Measurements from ENCODE around the gene ZNF782. TPM values are rescaled to one million over a fixed set of nuclear protein-coding genes. Genes with fewer than 3 reads are reported as not detected.
A peak's percentile ranks its signal among the peaks of the same experiment; 100 is the strongest.

Gene ZNF782
- total RNA-seq, 1 donor from 2014 or later: 8.0 TPM

- TF ChIP-seq CTCF (IDR thresholded peaks at IDR 0.05): no peak
- H3K27ac Mint-ChIP-seq: no peak overlapping the region
- ChIA-PET CTCF (no interaction called here), POLR2A (no interaction called here)
- no peak for DNase-seq
- H3K27me3 Mint-ChIP-seq: no peaks in the 10 kb centered on the region
- intact Hi-C loops (cut with micrococcal nuclease): no loop called here
- no peaks in the 10 kb centered on the region for H3K4me1 Mint-ChIP-seq
- H3K36me3 Mint-ChIP-seq (ENCODE audit: low read depth): peaks cover 5% of the 10 kb centered on the region
- no peak overlapping the region for H3K4me3 Mint-ChIP-seq
- ATAC-seq (ENCODE audit: low read depth): no peak
- H3K9me3 Mint-ChIP-seq: peaks cover 4% of the 10 kb centered on the region
These were observed 30.1 kb upstream of the ZNF782 start for GRCh38 chr9:96884443-96884842.

- POLR2A ChIA-PET: no interaction called here
- intact Hi-C loops (cut with micrococcal nuclease): no loop called here
- H3K27me3 Mint-ChIP-seq: no peaks in the 10 kb centered on the region
- ATAC-seq (ENCODE audit: low read depth): no peak
- H3K36me3 Mint-ChIP-seq (ENCODE audit: low read depth): peaks cover 5% of the 10 kb centered on the region
- no peak overlapping the region for H3K4me3 Mint-ChIP-seq
- DNase-seq: no peak
- H3K27ac Mint-ChIP-seq: no peak overlapping the region
- H3K9me3 Mint-ChIP-seq: peaks cover 4% of the 10 kb centered on the region
- CTCF ChIA-PET: no interaction called here
- no peak for TF ChIP-seq CTCF (IDR thresholded peaks at IDR 0.05)
- no peaks in the 10 kb centered on the region for H3K4me1 Mint-ChIP-seq
These were observed 29.6 kb upstream of the ZNF782 start for GRCh38 chr9:96883922-96884321.

- Mint-ChIP-seq H3K27me3 (peaks cover 35% of the 10 kb centered on the region), H3K4me1 (peaks cover 35% of the 10 kb centered on the region), H3K27ac (no peak overlapping the region), H3K4me3 (no peak overlapping the region), H3K36me3 (ENCODE audit: low read depth) (no peaks in the 10 kb centered on the region), H3K9me3 (no peaks in the 10 kb centered on the region)
- ChIA-PET POLR2A (no interaction called here), CTCF (no interaction called here)
- ATAC-seq (ENCODE audit: low read depth) (no peak), DNase-seq (no peak)
- no peak for TF ChIP-seq CTCF (IDR thresholded peaks at IDR 0.05)
- intact Hi-C loops (cut with micrococcal nuclease): no loop called here
These were observed 23.0 kb upstream of the ZNF782 start for GRCh38 chr9:96877269-96877668.

GRCh38 chr9:96875461-96876142 is 21.3 kb upstream of the ZNF782 start:
- H3K4me3 Mint-ChIP-seq: peak overlapping the region; percentile 85

More at GRCh38 chr9:96875461-96876142, 21.3 kb upstream of the ZNF782 start:
- no peak overlapping the region for H3K27ac Mint-ChIP-seq
- DNase-seq (no peak), ATAC-seq (ENCODE audit: low read depth) (peak; percentile 63)
- ChIA-PET POLR2A (no interaction called here), CTCF (interaction anchor here (2.7 kb wide), 1 partner anchor 19 kb away, joined by 9 read pairs; no protein-coding TSS in a partner anchor)
- H3K27me3 Mint-ChIP-seq: peaks cover 35% of the 10 kb centered on the region
- H3K4me1 Mint-ChIP-seq: peaks cover 35% of the 10 kb centered on the region
- no peak for TF ChIP-seq CTCF (IDR thresholded peaks at IDR 0.05)
- no peaks in the 10 kb centered on the region for H3K36me3 Mint-ChIP-seq (ENCODE audit: low read depth)
- no peaks in the 10 kb centered on the region for H3K9me3 Mint-ChIP-seq
- intact Hi-C loops (cut with micrococcal nuclease): no loop called here

All from activated B cell treated with CpG ODN at 0.5 μM for 24 hours (primary cell).